OCI-LY7 (cell line): ENCODE measurements around the gene SUSD4. TPM values are rescaled to one million over a fixed set of nuclear protein-coding genes. Genes with fewer than 3 reads are reported as not detected.

Source experiments
- BruUV-seq: library from RNA; stranded (reverse); fragments of 400-500 nt; replicated peaks from 2 replicates; lab custom pipeline; 2021; lab: Mats Ljungman, UMichigan
- CTCF ChIA-PET: fragments of 300-600 bp; sonication (Branson Sonifier 250); formaldehyde crosslinking; loops from one replicate; lab custom pipeline; 2022; ENCODE audit warnings: antibody characterized with exemption; ENCODE audit not compliant: unreplicated experiment; lab: Charles Lee
- POLR2A ChIA-PET: fragments of 300-600 bp; sonication (Branson Sonifier 250); formaldehyde crosslinking; loops from one replicate; lab custom pipeline; 2022; ENCODE audit warnings: antibody characterized with exemption; lab: Charles Lee
- DNase-seq: peaks from one replicate; pipeline ENCODE4 v3.0.0-alpha.2; 2015; ENCODE audit warnings: low spot score
- H2AFZ ChIP-seq: fragments of 200-600 bp; sonication (generic), shearing (Covaris generic); 2 replicates; pipeline ENCODE4 v1.6.1; 2014; ENCODE audit warnings: mild to moderate bottlenecking, antibody characterized with exemption, low read length, moderate library complexity
- H3K27ac ChIP-seq: fragments of 200-600 bp; sonication (generic); 2 replicates; pipeline ENCODE4 v1.5.1; 2014; ENCODE audit warnings: mixed run types, low read depth, mild to moderate bottlenecking, moderate library complexity, low read length, inconsistent platforms; ENCODE audit not compliant: poor library complexity, severe bottlenecking
- H3K36me3 ChIP-seq: fragments of 200-600 bp; sonication (generic); 2 replicates; pipeline ENCODE4 v1.6.1; 2014; ENCODE audit warnings: mild to moderate bottlenecking, antibody characterized with exemption, low read length, moderate library complexity, mixed read lengths; ENCODE audit not compliant: insufficient read depth
- H3K4me1 ChIP-seq: fragments of 200-600 bp; sonication (generic); 2 replicates; pipeline ENCODE4 v1.5.1; 2014; ENCODE audit warnings: mild to moderate bottlenecking, low read length; ENCODE audit not compliant: insufficient read depth, poor library complexity, severe bottlenecking
- H3K4me2 ChIP-seq: fragments of 200-600 bp; sonication (generic); 2 replicates; pipeline ENCODE4 v1.6.1; 2014; ENCODE audit warnings: mild to moderate bottlenecking, low read length
- H3K4me3 ChIP-seq: fragments of 200-600 bp; sonication (generic); 2 replicates; pipeline ENCODE4 v1.5.1; 2014; ENCODE audit warnings: mild to moderate bottlenecking, low read depth, low read length; ENCODE audit not compliant: poor library complexity, severe bottlenecking
- H3K79me2 ChIP-seq: fragments of 200-600 bp; sonication (generic); 2 replicates; pipeline ENCODE4 v1.6.1; 2016; ENCODE audit warnings: low read depth, mild to moderate bottlenecking, low read length, moderate library complexity, mixed read lengths; ENCODE audit not compliant: insufficient read depth
- H3K9me2 ChIP-seq: fragments of 200-600 bp; sonication (generic); 2 replicates; pipeline ENCODE4 v1.6.1; 2016; ENCODE audit warnings: mild to moderate bottlenecking, low read length, mixed read lengths; ENCODE audit not compliant: insufficient read depth
- H3K9me3 ChIP-seq: fragments of 200-600 bp; sonication (generic); 2 replicates; pipeline ENCODE4 v1.6.1; 2014; ENCODE audit warnings: mild to moderate bottlenecking, mixed run types, low read length, mixed read lengths
- H4K20me1 ChIP-seq: fragments of 200-600 bp; sonication (generic); 2 replicates; pipeline ENCODE4 v1.6.1; 2014; ENCODE audit warnings: mild to moderate bottlenecking, antibody characterized with exemption, low read length, moderate library complexity, mixed read lengths; ENCODE audit not compliant: insufficient read depth
- EZH2phosphoT487 ChIP-seq: fragments of 200-600 bp; sonication (generic); IDR thresholded peaks from 2 replicates; pipeline ENCODE4 v1.6.1; 2018; ENCODE audit warnings: low read depth, borderline replicate concordance, mild to moderate bottlenecking, mixed run types, antibody characterized with exemption, low read length, moderate library complexity, mixed read lengths
- intact Hi-C: fragments of 100-400 bp; cut with micrococcal nuclease; formaldehyde crosslinking; loops from one replicate; pipeline ENCODE4 v1.10.0; 2022; ENCODE audit not compliant: unreplicated experiment
- small RNA-seq: library from RNA; depleted of rRNA; stranded (forward); fragments of <200 nt; gene quantifications from one replicate; pipeline ENCODE3, GENCODE V24; 2014
- total RNA-seq, 2 experiments: library from RNA; depleted of rRNA in 1 of 2; stranded (reverse); fragments of >200 nt in 1 of 2; shearing (Covaris generic) in 1 of 2; gene quantifications; 2 replicates each; pipeline ENCODE4 v1.2.3, GENCODE V29; 2014 to 2022
- TF ChIP-seq, protein P1 (sequence below): fragments of 200-600 bp; sonication (generic); conservative IDR thresholded peaks from 2 replicates; pipeline ENCODE4 v1.5.1; 2014; ENCODE audit warnings: mild to moderate bottlenecking, antibody characterized with exemption, low read length, moderate library complexity, mixed read lengths

The SUSD4 gene
- total RNA-seq, 2 experiments from 2014 or later: 0.42 TPM; not detected in 1

DNA sequence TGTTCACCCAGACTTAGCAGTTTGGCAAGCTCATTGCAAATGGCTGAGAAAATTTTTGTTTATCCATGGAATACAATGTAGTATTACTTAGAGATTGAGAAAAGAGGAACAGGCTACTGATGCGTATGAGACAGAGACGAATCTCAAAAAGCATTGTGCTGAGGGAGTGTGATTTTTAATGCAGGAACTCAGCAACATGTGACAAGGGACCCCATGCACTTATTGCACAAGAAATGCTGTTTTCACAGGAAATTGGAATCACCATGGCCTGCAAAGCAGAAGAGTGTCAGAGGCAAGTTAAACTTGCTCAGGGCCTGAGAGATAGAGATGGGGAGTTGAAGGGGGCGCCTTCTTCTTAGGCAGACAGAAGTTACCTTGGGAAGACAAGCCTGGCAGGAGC is 188.3 kb downstream of the SUSD4 start:
- H3K9me3 ChIP-seq: no peaks in the 10 kb centered on the region
- BruUV-seq: no TSS peak
- ChIA-PET POLR2A (no interaction called here), CTCF (no interaction called here)
- H3K36me3 ChIP-seq: no peaks in the 10 kb centered on the region
- TF ChIP-seq, protein P1, sequence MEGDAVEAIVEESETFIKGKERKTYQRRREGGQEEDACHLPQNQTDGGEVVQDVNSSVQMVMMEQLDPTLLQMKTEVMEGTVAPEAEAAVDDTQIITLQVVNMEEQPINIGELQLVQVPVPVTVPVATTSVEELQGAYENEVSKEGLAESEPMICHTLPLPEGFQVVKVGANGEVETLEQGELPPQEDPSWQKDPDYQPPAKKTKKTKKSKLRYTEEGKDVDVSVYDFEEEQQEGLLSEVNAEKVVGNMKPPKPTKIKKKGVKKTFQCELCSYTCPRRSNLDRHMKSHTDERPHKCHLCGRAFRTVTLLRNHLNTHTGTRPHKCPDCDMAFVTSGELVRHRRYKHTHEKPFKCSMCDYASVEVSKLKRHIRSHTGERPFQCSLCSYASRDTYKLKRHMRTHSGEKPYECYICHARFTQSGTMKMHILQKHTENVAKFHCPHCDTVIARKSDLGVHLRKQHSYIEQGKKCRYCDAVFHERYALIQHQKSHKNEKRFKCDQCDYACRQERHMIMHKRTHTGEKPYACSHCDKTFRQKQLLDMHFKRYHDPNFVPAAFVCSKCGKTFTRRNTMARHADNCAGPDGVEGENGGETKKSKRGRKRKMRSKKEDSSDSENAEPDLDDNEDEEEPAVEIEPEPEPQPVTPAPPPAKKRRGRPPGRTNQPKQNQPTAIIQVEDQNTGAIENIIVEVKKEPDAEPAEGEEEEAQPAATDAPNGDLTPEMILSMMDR: no peak
- no peak for TF ChIP-seq EZH2phosphoT487
- H3K79me2 ChIP-seq: no peaks in the 10 kb centered on the region
- no peak overlapping the region for H2AFZ ChIP-seq
- intact Hi-C loops: no loop called here
- no peaks in the 10 kb centered on the region for H3K9me2 ChIP-seq
- no peak for DNase-seq
- H3K4me1 ChIP-seq: no peaks in the 10 kb centered on the region
- no peak overlapping the region for H3K4me2 ChIP-seq
- no peak overlapping the region for H3K27ac ChIP-seq
- no peak overlapping the region for H3K4me3 ChIP-seq
- no peaks in the 10 kb centered on the region for H4K20me1 ChIP-seq

DNA sequence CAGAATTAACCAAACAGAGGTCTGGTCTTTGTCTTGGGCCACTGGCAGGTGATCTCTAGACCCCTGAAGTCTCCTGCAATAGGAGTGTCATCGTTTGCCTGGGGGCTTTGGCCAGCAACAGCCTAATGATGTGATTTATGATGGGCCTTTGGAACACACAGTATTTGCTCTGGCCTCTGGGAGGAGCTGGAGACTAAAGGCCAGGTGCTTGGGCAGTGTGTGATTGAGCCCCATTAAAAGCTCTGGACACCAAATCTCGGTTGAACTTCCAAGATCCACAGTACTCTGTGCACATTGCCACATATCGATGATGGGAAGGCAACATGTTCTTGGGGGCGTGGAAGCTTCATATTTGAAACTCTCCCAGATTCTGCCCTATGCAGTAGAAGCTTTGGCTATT is 188.9 kb downstream of the SUSD4 start:
- H3K79me2 ChIP-seq: no peaks in the 10 kb centered on the region
- no peaks in the 10 kb centered on the region for H3K9me2 ChIP-seq
- H3K4me2 ChIP-seq: no peak overlapping the region
- no peaks in the 10 kb centered on the region for H3K36me3 ChIP-seq
- no peak overlapping the region for H3K27ac ChIP-seq
- no peak for DNase-seq
- TF ChIP-seq, protein P1: no peak
- no peak for TF ChIP-seq EZH2phosphoT487
- no peak overlapping the region for H2AFZ ChIP-seq
- H3K9me3 ChIP-seq: no peaks in the 10 kb centered on the region
- POLR2A ChIA-PET: interaction anchor here (0.6 kb wide), 1 partner anchor 573 kb away, joined by 3 read pairs; no protein-coding TSS in a partner anchor
- no peak overlapping the region for H3K4me3 ChIP-seq
- no peaks in the 10 kb centered on the region for H4K20me1 ChIP-seq
- CTCF ChIA-PET: no interaction called here
- BruUV-seq: no TSS peak
- no peaks in the 10 kb centered on the region for H3K4me1 ChIP-seq
- intact Hi-C loops: no loop called here

Small RNAs within 50 kb of the gene (small RNA-seq; reads per million reads assigned to genes)
- not detected for gene RNU4-57P

Other genes with a start within 250 kb of the SUSD4 start
- gene TLR5, start 220.9 kb downstream of the SUSD4 start, total RNA-seq (2014; rRNA removed; shearing (Covaris generic)): not detected in 2 replicates
- gene TLR5, start 220.9 kb downstream of the SUSD4 start, total RNA-seq (2022): not detected in 2 replicates
- gene CCDC185, start 29.2 kb upstream of the SUSD4 start, total RNA-seq (2014; rRNA removed; shearing (Covaris generic)): not detected in 2 replicates
- not detected in 2 replicates for gene CCDC185, start 29.2 kb upstream of the SUSD4 start, total RNA-seq (2022)